ENCODE data around the gene SPTB.
A peak's percentile ranks its signal among the peaks of the same experiment; 100 is the strongest.

Gene SPTB

DNA sequence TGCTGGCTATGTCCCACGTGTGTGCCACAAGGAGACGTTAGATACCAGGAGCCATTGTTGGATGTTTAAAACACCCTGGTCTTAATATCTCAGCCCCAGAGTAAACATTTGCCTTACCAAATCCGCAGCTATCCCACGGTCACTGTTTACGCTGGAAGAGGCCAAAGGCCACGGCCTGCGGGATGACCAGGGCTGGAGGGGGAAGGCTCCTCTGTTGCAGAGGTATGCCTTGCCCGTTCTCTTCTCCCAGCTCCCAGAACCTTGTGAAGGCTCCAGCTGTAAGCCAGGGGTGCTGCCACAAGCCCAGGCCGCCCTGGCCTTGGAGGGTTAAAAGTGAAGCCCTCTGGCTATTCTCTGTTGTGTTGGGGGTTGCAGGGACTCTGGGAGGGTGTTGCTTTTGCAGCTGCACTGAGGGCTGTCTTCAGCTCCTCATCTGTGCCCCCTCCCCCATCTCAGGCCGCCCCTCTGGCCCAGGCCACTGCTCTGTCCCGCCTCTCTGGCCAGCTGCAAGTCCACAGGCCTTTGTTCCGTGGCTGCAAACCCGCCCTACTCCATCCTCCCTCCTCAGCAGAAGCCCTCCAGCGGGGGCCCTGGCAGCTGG lies 173.0 kb downstream of the SPTB start:
- no peak overlapping the region for H3K4me3 ChIP-seq (ENCODE audit: low read depth, low read length)
- DNase-seq (ENCODE audit: low read depth), result no peak

- no peak for DNase-seq (ENCODE audit: low read depth)
- no peak overlapping the region for H3K4me3 ChIP-seq (ENCODE audit: low read depth, low read length)
Observed at GRCh38 chr14:64706119-64706592, 173.6 kb downstream of the SPTB start.

DNA sequence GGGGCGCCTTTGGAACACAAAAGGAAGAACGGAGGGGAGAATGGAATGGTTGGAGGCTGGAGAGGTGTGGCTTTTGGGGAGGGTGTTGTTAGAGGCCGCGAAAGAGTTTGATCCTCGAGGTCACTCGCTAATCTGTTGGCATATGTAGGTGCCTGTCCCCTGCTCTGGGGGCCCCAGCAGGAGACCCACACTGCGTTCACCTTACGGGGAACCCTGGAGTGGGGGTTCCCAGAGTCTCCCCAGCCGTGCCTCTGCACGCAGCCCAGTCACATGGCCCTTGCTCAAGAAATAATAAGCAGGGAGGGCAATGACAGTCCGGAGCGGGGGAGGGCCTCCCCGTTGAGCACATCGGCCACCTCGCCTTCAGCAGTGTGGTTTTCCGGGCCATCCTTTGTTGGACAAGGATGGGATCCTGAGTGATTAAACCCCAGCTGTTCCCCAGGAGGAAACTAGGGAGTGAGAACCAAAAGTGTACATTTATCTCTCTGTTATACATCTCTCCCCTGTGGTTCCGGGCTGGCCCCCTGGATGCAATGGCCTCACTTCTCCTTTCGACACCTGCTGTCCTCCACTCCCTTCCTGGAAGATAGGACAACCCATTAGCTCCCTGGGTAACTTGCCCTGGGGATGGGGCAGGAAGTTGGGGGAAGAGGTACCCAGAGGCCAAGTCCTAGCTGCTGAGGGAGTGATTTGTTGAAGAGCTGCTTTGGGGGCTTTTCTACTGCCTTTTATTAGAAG lies 174.2 kb downstream of the SPTB start:
- peak overlapping the region; percentile 80 for H3K4me3 ChIP-seq (ENCODE audit: low read depth, low read length)
- no peak for DNase-seq (ENCODE audit: low read depth)

DNA sequence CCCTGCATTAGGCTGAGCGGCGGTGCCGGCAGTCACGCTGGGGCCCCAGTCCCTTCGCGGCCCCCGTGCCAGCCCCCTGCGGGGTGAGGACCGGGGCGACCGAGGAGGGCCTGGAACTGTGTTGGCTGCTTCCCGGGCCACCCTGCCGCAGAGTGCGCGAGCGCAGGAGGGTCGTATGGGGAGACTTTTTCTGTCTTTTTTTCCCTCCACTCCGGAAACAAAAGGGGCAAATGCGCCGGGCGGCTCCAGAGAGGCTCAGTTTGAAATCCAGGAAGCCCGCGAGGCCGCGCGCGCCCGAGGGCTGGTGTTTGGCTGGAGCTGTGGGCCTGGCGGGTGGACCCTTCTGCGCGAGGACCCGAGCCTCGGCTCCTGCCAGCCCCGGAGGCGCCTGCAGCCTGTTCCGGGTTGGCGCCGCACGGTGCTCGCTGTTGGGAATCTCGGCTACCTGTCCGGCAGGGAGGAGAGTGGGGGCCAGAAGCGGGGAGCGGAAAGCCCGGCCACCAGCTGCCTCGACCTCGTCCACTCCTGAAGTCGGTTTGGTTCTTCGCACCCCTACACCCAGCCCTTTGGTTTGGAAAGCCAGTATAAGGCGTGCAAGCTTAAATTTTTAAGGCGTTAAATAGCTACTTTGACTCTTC lies 174.8 kb downstream of the SPTB start:
- DNase-seq (ENCODE audit: low read depth), result no peak
- H3K4me3 ChIP-seq (ENCODE audit: low read depth, low read length), result peak overlapping the region; percentile 80

GRCh38 chr14:64704143-64704742 lies 175.5 kb downstream of the SPTB start, which contains the start of gene PLEKHG3:
TSS of gene PLEKHG3 (plus strand) at chr14:64704424. CDS start at chr14:64727632, 23,208 bp downstream.
- peak; percentile 45 for DNase-seq (ENCODE audit: low read depth)
- H3K4me3 ChIP-seq (ENCODE audit: low read depth, low read length), result peak within 1 kb of the TSS; percentile 80

GRCh38 chr14:64703395-64704142 lies 176.1 kb downstream of the SPTB start:
- DNase-seq (ENCODE audit: low read depth), result no peak
- peak overlapping the region; percentile 80 for H3K4me3 ChIP-seq (ENCODE audit: low read depth, low read length)

GRCh38 chr14:64702493-64703394 lies 177.0 kb downstream of the SPTB start:
- DNase-seq (ENCODE audit: low read depth), result no peak
- H3K4me3 ChIP-seq (ENCODE audit: low read depth, low read length), result no peak overlapping the region

- no peak overlapping the region for H3K4me3 ChIP-seq (ENCODE audit: low read depth, low read length)
- DNase-seq (ENCODE audit: low read depth), result no peak
Observed at GRCh38 chr14:64701660-64702059, 178.0 kb downstream of the SPTB start.

DNA sequence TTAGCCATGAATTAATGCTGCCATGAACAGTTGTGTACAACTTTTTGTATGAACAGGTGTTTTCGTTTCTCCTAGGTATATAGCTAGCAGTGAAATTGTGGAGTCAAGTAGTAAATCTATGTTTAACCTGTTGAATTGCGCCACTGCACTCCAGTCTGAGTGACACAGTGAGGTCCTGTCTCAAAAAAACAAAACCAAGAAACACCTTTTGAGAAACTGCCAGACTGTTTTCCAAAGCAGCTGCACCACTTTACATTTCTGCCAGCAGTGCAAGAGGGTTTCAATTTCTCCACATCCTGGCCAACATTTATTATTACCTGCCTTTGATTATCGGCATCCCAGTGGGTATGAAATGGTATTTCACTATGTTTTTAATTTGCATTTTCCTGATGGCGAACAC lies 178.8 kb downstream of the SPTB start:
- DNase-seq (ENCODE audit: low read depth), result no peak
- H3K4me3 ChIP-seq (ENCODE audit: low read depth, low read length), result no peak overlapping the region

- DNase-seq (ENCODE audit: low read depth), result no peak
- H3K4me3 ChIP-seq (ENCODE audit: low read depth, low read length), result no peak overlapping the region
Observed at GRCh38 chr14:64700290-64700689, 179.4 kb downstream of the SPTB start.

GRCh38 chr14:64698903-64699302 lies 180.8 kb downstream of the SPTB start:
- H3K4me3 ChIP-seq (ENCODE audit: low read depth, low read length), result no peak overlapping the region
- no peak for DNase-seq (ENCODE audit: low read depth)

- H3K4me3 ChIP-seq (ENCODE audit: low read depth, low read length), result no peak overlapping the region
- DNase-seq (ENCODE audit: low read depth), result no peak
Observed at GRCh38 chr14:64696355-64696857, 183.3 kb downstream of the SPTB start.
